Iris pigment epithelial cell (primary cell): ENCODE measurements around the gene LZTS3.
"Not testable (repeated sequence)": the region's sequence is repeated elsewhere in the genome, so short reads cannot be mapped to it uniquely, and the experiment has no call there.

Experiments used
- DNase-seq: peaks from one replicate; pipeline ENCODE4 v3.0.0-alpha.2; 2011; ENCODE audit warnings: low read depth

The LZTS3 gene

DNA sequence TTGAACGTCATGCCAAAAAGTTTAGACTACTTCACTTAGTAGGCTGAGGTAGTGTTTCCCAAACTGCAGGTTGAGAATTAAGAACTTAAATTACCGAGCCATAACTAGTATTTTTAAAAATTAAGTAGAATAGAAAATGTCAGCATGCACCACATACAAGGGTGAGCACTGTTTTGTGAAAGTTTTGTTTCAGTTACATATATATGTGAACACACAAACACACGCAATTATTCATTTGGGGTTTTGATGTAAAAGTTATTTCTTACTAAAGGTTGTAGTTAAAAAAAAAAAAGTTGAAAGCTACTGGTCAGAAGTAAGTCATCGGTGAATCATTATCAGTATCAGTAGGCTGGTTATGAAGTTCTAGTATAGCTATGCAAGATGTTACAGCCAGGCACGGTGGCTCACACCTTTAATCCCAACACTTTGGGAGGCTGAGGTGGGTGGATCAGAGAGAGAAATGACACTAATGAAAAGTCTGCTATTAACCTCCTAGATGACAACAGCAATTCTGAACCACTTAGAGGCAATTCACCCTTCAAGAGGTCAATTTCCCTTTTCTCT, 37.8 kb downstream of the LZTS3 start:
- DNase-seq, result peak; percentile 58

DNA sequence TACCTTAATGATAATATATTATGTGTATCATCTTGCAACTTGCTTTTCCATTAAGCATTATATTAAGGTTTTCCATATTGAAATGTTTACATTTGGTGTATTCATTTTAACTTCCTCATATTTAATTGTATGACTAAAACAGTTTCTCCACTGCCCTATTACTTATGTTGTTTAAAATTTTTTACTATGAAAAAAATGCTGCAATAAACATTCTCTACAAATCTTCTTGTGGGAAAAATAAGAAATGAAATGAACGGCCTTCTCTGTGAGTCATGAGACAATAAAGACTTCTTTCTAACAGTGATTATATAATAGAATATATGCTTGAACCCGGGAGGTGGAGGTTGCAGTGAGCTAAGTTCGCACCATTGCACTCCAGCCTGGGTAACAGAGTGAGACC, 39.2 kb downstream of the LZTS3 start:
- DNase-seq, result peak; percentile 58

DNA sequence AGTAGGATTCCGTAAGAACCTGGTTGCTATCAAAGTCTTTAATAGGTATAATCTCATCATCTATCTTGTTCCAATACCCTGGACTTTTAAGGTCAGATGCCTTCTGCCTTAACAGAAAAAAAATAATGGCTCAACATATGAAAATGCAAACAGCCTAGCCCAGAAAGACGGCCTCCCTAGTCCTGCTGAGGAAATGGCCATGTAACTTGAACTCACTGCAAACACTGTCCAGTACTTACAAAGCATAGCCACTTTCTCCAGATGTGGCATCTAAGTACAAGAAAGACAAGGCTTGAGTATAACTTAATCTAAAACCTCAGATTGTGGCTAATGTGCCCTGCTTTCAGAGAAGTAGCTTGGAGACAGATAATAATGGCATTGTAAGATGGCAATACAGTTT, 40.2 kb downstream of the LZTS3 start:
- DNase-seq, result peak; percentile 59

DNA sequence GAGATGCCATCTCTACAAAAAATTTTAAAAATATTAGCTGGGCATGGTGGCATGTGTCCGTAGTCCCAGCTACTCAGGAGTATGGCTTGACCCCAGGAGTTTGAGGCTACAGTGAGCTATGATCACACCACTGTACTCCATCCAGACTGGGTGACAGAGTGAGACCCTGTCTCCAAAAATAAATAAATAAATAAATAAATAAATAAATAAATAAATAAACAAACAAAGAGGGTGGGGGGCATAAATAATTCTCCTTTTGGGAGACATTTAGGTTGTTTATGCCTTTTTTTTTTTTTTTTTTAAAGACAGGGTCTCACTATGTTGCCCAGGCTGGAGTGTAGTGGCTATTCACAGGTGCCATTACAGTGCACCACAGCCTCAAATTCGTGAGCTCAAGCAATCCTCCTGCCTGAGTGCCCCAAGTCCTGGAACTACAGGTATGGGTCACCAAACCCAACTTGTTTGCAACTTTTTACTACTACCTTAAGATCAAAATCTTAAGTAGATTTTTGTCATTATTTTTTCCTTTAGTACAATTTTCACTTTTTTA, 43.2 kb downstream of the LZTS3 start:
- no peak for DNase-seq

DNA sequence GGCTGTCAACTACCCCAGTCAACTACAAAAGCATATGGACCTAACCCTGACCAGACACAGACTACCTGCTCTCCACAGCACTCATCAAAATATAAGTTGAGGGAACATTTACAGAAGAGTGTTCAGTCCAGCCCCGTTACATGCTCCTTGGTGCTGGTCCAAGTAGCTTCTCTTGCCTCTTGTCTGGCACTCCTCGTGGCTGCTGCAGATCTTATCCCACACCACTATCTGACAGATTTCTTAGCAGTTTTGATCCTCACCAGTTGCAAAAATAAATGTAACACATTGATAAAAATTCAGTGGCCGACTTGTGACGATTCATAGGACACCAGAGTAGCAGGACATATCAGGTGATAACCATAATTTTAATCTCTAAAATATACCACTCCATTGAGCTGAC, 44.3 kb downstream of the LZTS3 start:
- no peak for DNase-seq

DNA sequence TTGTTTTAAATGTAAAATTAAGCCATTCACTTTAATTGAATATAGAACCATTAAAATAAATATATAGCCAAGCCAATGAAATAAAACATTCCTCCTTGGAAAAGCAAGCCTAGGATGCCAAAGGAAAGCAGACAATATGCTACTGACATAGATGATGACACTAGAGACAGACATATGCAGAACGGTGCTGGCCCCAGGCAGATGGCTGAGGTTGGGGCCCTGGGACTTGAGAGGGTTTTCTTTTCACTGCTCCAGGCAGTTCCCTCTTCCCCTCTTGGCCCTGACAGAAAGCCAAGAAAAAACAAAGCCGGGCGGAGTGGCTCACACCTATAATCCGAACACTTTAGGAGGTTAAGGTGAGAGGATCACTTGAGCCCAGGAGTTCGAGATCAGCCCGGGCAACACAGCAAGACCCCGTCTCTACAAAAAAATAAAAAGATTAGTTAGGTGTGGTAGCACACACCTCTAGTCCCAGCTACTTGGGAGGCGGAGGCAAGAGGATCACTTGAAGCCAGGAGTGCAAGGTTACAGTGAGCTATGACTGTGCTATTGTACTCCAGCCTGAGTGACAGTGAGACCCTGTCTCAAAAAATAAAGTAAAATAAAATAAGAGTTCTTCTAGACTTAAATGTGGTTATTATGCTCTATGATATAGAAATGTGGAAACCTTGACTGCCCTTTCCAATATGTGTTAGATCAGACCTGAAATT, 44.9 kb downstream of the LZTS3 start:
- no peak for DNase-seq

DNA sequence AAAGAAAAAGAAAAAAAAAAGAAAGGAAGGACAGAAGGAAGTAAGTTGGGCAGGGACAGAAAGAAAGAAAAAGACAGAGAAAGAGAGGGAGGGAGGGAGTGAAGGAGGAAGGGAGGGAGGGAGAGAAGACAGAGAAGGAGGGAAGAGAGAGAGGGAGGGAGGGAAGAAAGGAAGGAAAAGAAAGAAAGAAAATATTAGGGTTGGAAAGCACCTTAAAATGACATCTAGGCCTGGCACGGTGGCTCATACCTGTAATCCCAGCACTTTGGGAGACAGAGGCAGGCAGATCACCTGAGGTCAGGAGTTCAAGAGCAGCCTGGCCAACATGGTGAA, 46.9 kb downstream of the LZTS3 start:
- no peak for DNase-seq

DNA sequence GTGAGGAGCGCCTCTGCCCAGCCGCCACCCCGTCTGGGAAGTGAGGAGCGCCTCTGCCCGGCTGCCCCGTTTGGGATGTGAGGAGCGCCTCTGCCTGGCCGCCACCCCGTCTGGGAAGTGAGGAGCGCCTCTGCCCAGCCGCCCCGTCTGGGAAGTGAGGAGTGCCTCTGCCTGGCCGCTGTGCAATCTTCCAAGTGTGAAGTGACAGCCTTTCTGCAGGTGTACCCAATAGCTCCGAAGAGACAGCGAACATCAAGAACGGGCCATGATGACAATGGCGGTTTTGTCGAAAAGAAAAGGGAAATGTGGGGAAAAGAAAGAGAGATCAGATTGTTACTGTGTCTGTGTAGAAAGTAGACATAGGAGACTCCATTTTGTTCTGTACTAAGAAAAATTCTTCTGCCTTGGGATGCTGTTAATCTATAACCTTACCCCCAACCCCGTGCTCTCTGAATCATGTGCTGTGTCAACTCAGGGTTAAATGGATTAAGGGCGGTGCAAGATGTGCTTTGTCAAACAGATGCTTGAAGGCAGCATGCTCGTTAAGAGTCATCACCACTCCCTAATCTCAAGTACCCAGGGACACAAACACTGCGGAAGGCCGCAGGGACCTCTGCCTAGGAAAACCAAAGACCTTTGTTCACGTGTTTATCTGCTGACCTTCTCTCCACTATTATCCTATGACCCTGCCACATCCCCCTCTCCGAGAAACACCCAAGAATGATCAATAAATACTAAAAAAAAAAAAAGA, 47.4 kb downstream of the LZTS3 start:
- DNase-seq, result not testable (repeated sequence)

DNA sequence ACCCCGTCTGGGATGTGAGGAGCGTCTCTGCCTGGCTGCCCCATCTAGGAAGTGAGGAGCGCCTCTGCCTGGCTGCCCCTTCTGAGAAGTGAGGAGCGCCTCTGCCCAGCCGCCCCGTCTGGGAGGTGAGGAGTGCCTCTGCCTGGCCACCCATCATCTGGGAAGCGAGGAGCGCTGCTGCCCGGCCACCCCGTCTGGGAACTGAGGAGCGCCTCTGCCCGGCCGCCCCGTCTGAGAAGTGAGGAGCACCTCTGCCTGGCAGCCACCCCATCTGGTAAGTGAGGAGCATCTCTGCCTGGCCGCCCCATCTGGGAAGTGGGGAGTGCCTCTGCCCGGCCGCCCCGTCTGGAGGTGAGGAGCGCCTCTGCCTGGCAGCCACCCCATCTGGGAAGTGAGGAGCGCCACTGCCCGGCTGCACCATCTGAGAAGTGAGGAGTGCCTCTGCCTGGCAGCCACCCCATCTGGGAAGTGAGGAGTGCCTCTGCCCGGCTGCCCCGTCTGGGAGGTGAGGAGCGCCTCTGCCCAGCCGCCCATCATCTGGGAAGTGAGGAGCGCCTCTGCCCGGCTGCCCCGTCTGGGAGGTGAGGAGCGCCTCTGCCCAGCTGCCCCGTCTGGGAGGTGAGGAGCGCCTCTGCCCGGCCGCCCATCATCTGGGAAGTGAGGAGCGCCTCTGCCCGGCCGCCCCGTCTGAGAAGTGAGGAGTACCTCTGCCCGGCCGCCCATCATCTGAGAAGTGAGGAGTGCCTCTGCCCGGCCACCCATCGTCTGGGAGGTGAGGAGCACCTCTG, 48.4 kb downstream of the LZTS3 start:
- DNase-seq, result not testable (repeated sequence)

DNA sequence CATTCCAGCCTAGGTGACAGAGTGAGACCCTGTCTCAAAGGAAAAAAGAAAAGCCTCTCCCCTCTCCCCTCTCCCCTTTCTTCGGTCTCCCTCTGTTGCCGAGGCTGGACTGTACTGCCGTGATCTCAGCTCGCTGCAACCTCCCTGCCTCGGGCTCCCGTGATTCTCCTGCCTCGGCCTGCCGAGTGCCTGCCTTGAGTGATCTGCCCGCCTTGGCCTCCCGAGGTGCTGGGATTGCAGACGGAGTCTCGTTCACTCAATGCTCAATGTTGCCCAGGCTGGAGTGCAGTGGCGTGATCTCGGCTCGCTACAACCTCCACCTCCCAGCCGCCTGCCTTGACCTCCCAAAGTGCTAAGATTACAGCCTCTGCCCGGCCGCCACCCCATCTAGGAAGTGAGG, 49.2 kb downstream of the LZTS3 start:
- DNase-seq, result not testable (repeated sequence)

DNA sequence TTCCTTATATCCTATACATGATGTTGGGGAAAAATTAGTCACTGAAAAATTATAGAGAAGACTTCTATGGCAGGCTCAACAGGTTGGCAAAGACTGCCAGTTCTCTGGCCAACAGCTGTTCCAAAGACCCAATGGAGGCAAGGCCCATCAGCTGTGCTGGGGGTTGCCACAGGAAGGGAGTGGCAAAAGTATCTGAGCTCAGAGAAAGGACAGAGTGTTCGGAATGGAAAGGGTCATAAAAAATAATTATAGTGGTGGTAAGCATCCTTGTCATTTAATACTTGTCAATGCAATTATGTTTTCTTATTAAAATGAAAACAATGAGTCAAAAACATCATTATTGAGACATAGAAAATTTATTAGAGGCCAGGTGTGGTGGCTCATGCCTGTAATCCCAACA, 49.8 kb downstream of the LZTS3 start:
- no peak for DNase-seq

DNA sequence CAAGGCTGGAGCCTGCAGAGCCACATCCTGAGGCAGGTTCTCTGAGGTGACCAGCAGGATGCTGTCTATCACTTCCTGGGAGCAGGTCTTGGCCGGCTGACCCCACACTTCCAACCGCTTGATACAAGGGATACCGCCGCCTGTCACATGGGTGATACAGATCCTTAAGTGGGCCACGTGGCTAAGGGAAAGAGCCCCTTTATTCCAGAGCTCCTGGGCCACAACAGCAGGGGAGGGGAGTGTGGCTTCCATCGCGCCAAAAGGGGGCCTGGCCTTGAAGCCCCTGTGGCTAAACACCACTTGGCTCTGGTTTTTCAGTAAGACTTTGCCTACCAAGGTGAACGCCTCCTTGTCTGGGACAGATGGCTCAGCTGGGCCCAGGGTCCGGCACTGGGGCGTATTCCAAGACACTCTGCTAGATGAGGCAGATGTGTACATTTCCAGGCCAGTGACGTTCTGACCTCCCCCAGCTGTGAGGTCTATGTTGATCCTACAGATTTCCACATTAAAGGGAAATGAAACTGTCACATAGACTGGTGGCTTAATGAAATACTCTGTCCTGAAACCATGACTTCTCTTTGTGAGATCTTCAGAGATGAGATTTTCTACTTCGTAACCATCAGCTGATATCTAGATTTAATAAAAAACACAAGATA, 51.3 kb downstream of the LZTS3 start:
- no peak for DNase-seq

DNA sequence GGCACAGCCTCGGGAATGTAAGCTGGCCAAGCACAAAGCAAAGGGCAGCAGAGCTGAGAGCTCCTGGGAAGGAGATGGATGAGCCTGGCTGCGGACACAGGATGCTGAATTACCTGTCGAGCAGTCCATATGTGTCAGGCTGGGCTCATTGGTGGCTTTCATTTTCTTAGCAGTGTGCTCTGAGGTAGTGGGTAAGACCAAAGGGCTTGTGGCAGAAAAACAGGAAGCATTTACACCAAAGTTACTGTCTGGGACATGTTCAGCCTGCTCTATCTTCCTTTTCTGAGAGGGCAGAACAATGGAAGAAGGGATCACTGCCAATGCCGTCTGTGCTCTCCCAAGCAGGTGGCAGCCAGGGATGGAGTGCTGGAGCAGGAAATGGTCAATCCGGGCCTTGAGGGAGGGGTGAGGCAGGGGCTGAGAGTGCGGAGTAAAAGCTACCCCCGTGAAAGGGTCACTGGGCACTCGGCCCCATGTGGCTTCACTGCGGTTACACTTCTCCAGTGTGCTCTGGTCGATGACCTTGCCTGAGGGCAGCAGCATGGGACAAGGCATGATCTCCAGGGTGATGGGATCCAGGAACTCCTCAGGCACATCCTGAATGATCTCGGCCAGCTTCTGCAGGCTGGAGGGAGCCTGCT, 52.0 kb downstream of the LZTS3 start:
- DNase-seq, result no peak

DNA sequence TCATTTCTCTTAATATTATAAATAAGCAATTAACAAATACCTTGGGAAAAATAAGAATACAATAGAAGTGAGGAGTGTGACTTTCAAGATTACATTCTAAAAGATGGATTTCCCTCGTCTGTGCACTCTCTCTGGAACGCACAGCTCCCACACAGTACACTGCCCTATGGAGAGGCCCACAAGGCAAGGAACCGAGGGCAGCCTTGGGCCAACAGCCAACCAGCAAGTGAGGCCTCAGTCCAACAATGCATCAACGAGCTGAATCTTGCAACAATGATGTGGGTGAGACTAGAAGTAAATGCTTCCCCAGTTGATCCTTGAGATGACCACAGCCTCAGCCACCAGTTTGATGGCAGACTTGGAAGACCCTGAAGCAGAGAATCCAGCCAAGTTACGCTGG, 54.3 kb downstream of the LZTS3 start:
- DNase-seq, result no peak

DNA sequence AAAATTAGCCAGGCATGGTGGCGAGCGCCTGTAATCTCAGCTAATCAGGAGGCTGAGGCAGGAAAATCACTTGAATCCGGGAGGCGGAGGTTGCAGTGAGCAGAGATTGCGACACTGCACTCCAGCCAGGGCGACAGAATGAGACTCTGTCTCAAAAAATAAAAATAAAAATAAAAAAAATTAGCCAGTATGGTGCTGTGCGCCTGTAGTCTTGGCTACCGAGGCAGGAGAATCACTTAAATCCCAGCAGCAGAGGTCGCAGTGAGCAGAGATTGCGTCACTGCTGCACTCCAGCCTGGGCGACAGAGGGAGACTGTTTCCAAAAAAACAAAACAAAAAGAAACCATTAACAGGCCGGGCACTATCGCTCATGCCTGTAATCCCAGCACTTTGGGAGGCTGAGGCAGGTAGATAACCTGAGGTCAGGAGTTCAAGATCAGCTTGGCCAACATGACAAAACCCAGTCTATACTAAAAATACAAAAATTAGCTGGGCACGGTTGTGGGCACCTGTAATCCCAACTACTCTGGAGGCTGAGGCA, 55.4 kb downstream of the LZTS3 start:
- peak; percentile 79 for DNase-seq

DNA sequence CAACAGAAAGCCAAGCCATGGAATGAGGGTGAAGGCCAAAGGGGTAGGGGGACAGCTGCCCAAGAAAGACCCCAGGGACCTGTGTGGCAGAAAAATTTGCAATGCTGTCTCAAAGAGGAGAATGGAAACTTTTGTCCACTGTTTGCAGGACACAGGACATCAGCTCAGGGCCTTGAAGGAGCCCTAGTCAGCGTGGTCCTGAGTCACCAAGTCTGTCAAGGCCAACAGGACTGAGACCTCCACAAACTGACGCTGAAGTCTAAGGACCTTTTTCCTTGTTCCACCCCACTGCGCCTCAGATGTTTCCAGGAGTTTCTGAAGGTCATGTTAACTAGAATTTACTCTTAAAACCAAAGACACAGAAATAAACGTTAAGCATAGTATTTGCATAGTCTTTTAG, 57.0 kb downstream of the LZTS3 start:
- DNase-seq, result no peak

DNA sequence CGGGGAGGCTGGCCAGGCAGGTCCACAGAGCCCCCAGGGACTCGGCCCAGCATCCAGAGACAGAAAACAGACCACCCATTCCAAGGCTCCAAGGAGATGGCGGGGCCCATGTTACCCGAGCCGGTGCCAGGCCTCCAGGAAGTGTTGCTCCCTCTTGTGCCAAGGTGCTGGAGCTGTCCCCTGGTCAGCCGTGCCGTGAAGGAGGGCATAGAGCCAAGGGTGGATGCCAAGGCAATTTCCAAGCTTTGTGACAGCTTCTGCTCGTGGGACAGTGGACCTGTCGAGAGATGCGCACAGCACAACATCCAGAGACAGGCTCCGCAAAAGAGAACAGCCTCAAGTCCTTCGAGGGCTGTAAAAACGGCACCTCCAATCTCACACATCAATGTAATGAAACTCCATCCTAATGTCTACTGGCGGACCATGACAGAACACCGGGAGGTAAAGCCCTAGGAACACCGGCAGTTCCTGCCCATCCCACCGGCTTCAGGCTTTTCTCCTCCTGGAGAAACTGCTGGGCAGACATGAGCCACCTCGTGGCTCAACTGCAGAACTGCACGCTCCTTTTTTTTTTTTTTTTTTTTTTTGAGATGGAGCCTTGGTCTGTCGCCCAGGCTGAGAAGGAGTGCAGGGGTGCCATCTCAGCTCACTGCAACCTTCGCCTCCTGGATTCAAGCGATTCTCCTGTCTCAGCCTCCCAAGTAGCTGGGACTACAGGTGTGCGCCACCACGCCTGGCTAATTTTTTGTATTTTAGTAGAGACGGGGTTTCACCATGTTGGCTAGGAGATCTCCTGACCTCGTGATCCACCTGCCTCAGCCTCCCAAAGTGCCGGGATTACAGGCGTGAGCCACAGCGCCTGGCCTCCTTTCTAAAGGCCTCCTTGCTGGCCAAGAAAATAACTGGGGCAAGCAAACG, 57.9 kb downstream of the LZTS3 start:
- peak; percentile 37 for DNase-seq
